DOHH2 (cell line): ENCODE results near the gene PLCL1.

Source experiments
- CTCF ChIP-seq: fragments of 200-600 bp; sonication (generic); IDR thresholded peaks from one replicate; pipeline ENCODE4 v1.5.1; 2014; ENCODE audit warnings: antibody characterized with exemption, mild to moderate bottlenecking, low read depth, low read length; ENCODE audit not compliant: poor library complexity, severe bottlenecking
- EZH2phosphoT487 ChIP-seq: fragments of 200-600 bp; sonication (generic); IDR thresholded peaks from 2 replicates; pipeline ENCODE4 v1.6.1; 2017; ENCODE audit warnings: borderline replicate concordance, mild to moderate bottlenecking, antibody characterized with exemption, low read length, moderate library complexity, mixed read lengths

- TF ChIP-seq CTCF: no peak
- no peak for TF ChIP-seq EZH2phosphoT487
Observed at GRCh38 chr2:197852108-197852507, 47.7 kb downstream of the PLCL1 start.
